K562 treated with DMSO at 1 percent for 4 hours (cell line): ENCODE data around the gene NRSN1. TPM values are rescaled to one million over a fixed set of nuclear protein-coding genes. Genes with fewer than 3 reads are reported as not detected.

Source experiments
- total RNA-seq: library from RNA; unstranded; fragments of 300-600 nt; gene quantifications from 2 replicates; pipeline ENCODE4 v1.2.3, GENCODE V29; 2022; ENCODE audit not compliant: insufficient read depth

The NRSN1 gene, protein sequence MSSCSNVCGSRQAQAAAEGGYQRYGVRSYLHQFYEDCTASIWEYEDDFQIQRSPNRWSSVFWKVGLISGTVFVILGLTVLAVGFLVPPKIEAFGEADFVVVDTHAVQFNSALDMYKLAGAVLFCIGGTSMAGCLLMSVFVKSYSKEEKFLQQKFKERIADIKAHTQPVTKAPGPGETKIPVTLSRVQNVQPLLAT
- not detected in 2 replicates for total RNA-seq

DNA sequence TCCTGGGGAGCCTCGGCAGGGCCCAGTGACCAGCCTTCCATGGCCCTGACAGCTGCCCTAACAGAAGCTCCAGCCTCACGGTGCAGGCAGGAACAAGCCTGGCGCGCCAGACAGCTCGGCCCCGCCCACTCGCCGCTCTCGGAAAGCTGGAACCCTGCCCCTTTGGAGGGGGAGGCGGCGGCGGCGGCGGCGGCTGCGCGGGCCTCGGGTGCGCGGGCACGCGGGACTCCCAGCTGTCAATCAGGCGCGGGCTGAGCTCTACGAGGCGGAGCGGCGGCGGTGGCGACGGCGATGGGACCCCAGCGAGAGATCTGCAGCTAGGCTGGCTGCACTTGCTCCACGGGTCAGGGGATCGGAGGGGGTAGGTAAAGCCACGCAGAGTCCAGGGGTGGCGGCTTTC lies at the start of gene NRSN1:
Gene NRSN1 (plus strand): TSS at position 236 of the 400 bp plus-strand sequence. CDS start 8,113 bp downstream, outside the sequence.

Other genes starting within 250 kb of the NRSN1 start
- gene DCDC2, start 231.8 kb downstream of the NRSN1 start, total RNA-seq: not detected in 2 replicates